ENCODE data around the gene FOXO1. TPM values are rescaled to one million over a fixed set of nuclear protein-coding genes. Genes with fewer than 3 reads are reported as not detected.

FOXO1 gene
- total and polyA plus RNA-seq, 2 experiments from 2014 or later: 32.4 to 68.0 TPM

GRCh38 chr13:40527914-40528313, 138.5 kb downstream of the FOXO1 start (continued):
- TF ChIP-seq ZNF462 (CRISPR knock-in tag; IDR thresholded peaks at IDR 0.05) (no peak), STAT1 (IDR thresholded peaks at IDR 0.05; ENCODE audit: unreplicated experiment) (no peak), EZH2phosphoT487 (IDR thresholded peaks at IDR 0.05; ENCODE audit: unreplicated experiment) (no peak), ETS1 (IDR thresholded peaks at IDR 0.05) (no peak), CTCF (conservative IDR thresholded peaks at IDR 0.05; ENCODE audit: low read depth in 2 of 2) (no peak), POLR2AphosphoS5 (IDR thresholded peaks at IDR 0.05; ENCODE audit: low read depth) (no peak)

GRCh38 chr13:40522282-40522681, 144.2 kb downstream of the FOXO1 start:
- peaks cover 9% of the 10 kb centered on the region; the same call in 2 of the 3 replicates for H3K4me1 Mint-ChIP-seq
- peaks cover 4% of the 10 kb centered on the region for H3K27me3 Mint-ChIP-seq (ENCODE audit: insufficient read depth, low read depth, poor library complexity)
- DNase-seq (ENCODE audit: low spot score) (no peak), ATAC-seq (no peak)
- H3K79me2 ChIP-seq (replicated peaks; ENCODE audit: insufficient read depth): no peaks in the 10 kb centered on the region
- H3K9me3 Mint-ChIP-seq: no peaks in the 10 kb centered on the region
- no peaks in the 10 kb centered on the region for H4K20me1 ChIP-seq (replicated peaks; ENCODE audit: insufficient read depth)
- H3K36me3 Mint-ChIP-seq (ENCODE audit: low read depth): no peaks in the 10 kb centered on the region
- no peak overlapping the region for H3K4me2 ChIP-seq
- no peak overlapping the region for H3K4me3 Mint-ChIP-seq
- no peak overlapping the region for H3K27ac ChIP-seq (ENCODE audit: low read depth)
- H3F3A ChIP-seq (replicated peaks; ENCODE audit: low read depth): no peaks in the 10 kb centered on the region
- no peak overlapping the region for H2AFZ ChIP-seq
- H3K4me3 ChIP-seq: no peak overlapping the region
- no peak overlapping the region for H3K27ac Mint-ChIP-seq
- H3K36me3 ChIP-seq (ENCODE audit: insufficient read depth): no peaks in the 10 kb centered on the region
- peaks cover 4% of the 10 kb centered on the region; the same call in 1 of the 2 replicates for H3K9me2 ChIP-seq (ENCODE audit: insufficient read depth)
- H3K27me3 ChIP-seq (ENCODE audit: insufficient read depth): no peaks in the 10 kb centered on the region
- no peaks in the 10 kb centered on the region for H3K4me1 ChIP-seq (ENCODE audit: insufficient read depth)
- no peak for TF ChIP-seq ZNF114 (CRISPR knock-in tag; IDR thresholded peaks at IDR 0.05)
- no peak for TF ChIP-seq ZNF462 (CRISPR knock-in tag; IDR thresholded peaks at IDR 0.05)
